NCI-H2171 (cell line): ENCODE results near the gene ARL5B.

Experiments used
- DNase-seq: peaks from one replicate; lab custom pipeline; 2025; lab: John Stamatoyannopoulos, UW

Gene ARL5B

DNA sequence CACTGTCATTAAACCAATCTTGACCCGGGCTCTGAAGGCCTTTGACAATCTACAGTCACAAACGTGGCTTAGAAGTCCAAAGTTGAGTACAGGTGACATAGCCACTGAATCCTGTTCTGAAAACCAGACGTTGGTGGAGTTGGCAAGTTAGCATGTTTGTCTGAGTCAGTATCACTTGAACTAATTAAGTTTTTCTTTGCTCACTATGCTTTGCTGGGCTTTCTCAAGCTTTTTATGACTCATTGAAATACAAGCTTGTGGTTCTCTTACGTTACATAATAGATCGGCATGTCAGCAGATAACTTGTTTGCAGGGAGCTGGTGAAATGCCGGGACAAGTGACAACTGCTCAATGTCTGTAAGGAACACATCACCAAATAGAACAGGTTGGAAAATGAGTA lies 53.8 kb downstream of the ARL5B start:
- no peak for DNase-seq

DNA sequence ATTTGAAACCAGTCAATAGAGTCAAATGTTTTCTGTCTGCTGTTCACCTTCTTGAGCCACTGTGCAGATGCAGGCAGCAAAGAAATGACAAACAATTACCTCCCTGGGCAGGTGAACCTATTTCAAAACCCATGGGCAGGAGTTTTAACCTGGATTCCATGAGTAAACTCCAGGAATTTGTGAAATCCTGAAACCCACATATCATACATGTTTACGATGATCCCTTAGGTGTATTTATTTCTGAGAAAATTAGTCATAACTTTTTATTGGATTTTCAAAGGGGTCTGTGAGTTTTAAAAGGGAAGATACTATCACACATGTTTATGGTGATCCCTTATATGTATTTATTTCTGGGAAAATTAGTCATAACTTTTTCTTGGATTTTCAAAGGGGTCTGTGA lies 59.8 kb downstream of the ARL5B start:
- DNase-seq: no peak

DNA sequence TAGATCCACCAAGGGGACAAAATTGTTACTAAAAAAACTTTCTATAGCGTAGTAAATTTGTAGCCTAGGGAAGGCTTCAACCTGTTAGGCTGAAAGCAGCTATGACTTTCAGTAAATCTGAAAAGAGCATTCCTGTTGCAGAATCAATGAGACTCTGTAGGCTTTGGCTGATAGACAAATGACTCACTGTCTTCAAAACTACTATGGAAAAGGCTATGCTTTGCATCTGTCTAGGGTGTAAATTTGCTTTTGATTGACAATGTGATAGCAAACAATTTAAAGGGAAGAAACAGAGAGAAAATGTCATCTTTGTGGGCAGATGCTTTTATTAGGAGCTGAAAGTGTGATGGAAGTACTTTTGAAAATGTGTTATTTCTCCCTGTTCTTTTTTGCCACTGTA lies 60.6 kb downstream of the ARL5B start:
- DNase-seq: no peak

DNA sequence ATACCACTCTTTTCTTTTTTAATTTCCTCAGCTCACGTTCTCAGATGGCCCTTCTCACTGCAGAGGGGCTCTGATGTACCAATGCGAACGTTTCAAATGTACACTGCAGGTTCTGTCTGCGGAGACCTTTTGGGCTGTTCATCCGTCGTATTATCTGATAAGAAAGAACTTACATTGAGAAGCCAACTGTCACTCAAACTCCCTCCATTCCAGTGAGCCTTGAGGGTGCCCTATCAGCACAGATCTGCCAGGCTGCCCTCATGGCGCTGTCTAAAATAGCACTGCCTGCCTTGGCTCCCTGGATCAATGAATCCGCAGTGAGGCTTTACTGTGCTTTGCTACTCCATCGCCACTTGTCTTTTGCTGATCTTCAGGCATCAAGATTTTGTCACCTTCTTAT lies 61.8 kb downstream of the ARL5B start:
- no peak for DNase-seq

DNA sequence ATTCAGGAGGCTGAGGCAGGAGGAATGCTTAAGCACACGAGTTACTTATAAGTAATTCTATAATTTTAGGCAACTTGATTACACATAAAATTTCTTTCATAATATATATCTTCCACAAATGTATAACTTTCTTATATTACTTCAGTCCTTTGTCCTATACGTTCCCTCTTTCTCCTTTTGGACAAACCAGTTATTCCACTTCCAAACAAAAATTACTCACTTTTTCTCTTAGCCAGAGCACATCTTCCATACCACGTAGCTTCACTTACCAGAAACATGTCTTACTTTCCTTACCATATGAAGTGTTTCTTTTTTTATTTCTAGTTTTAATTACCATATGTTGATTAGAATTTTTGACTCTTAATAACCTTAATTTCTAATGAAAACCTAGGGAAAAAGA lies 64.6 kb downstream of the ARL5B start:
- no peak for DNase-seq
